Tibial nerve (tissue), 3 donors: Measurements from ENCODE around the gene FAM13B.

Source experiments
- CTCF ChIP-seq, 5 experiments: fragments of 200-600 bp in 3 of 5; fragments of 450-650 bp in 2 of 5; sonication (generic) in 3 of 5; IDR thresholded peaks; one replicate each; pipeline ENCODE4 v1.5.1; 2016 to 2019; ENCODE audit warnings: antibody characterized with exemption in 5 of 5, mild to moderate bottlenecking in 3 of 5, moderate library complexity in 2 of 5
- POLR2A ChIP-seq, 2 donors: fragments of 450-650 bp; IDR thresholded peaks; one replicate each; pipeline ENCODE4 v1.6.1; 2017; ENCODE audit warnings: antibody characterized with exemption in 2 of 2, mild to moderate bottlenecking in 2 of 2, moderate library complexity in 2 of 2

DNA sequence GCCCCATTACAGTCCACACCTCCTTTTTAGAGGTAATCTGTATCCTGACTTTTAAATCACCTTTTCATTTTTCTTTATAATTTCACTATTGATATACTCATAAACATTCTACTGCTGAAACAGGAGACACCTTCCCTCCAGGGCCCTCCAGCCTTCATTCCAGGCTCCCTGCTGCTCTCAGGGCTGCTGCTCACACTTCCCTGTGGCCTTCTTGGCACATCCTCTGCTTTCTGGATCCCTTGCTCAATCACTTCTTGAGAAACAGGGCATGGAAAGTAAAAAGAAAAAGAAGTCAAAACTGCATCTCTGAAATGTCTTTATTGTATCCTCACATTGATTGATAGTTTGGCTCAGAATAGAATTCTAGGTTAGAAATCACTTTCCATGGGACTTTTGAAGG, 31.6 kb upstream of the FAM13B start:
- TF ChIP-seq POLR2A (IDR thresholded peaks at IDR 0.05), result no peak
- TF ChIP-seq CTCF (IDR thresholded peaks at IDR 0.05), result no peak
